ENCODE data around the gene UST.

- TF ChIP-seq POLR2AphosphoS5 (IDR thresholded peaks at IDR 0.05; ENCODE audit: low read depth, low read length), result no peak
- no peak for TF ChIP-seq EZH2 (IDR thresholded peaks at IDR 0.05)
- TF ChIP-seq EZH2phosphoT487 (IDR thresholded peaks at IDR 0.05; ENCODE audit: borderline replicate concordance), result no peak
- no peak for TF ChIP-seq CTCF (IDR thresholded peaks at IDR 0.05 in 2 of 3, conservative IDR thresholded peaks at IDR 0.05 in 1 of 3; ENCODE audit: borderline replicate concordance in 1 of 3, insufficient read depth in 1 of 3, low read depth in 2 of 3, low read length in 2 of 3)
These were observed 288.9 kb downstream of the UST start for GRCh38 chr6:149035766-149036165.
